HepG2 (cell line): ENCODE measurements around the gene ADGRL1. TPM values are rescaled to one million over a fixed set of nuclear protein-coding genes. Genes with fewer than 3 reads are reported as not detected.
A peak's percentile ranks its signal among the peaks of the same experiment; 100 is the strongest.

ENCODE experiments used
- ATAC-seq: fragments of 200-7000 bp; cut with Tn5 transposase; 3 replicates; pipeline ENCODE4 v1.9.1; 2020; ENCODE audit warnings: mild to moderate bottlenecking, moderate library complexity
- BruUV-seq: library from RNA; stranded (reverse); fragments of 400-500 nt; replicated peaks from 2 replicates; lab custom pipeline; 2021; lab: Mats Ljungman, UMichigan
- CTCF ChIA-PET: fragments of 300-600 bp; formaldehyde crosslinking; extraction: SDS; loops from one replicate; lab custom pipeline; 2021; ENCODE audit warnings: low total read pairs, inconsistent platforms, low intra/inter-chr PET ratio; lab: Yijun Ruan, JAX
- POLR2A ChIA-PET: fragments of 350-600 bp; sonication (Branson Sonifier 250); formaldehyde crosslinking; loops from one replicate; lab custom pipeline; 2020; ENCODE audit warnings: antibody characterized with exemption, inconsistent platforms; lab: Yijun Ruan, JAX
- DNase-seq: peaks from one replicate; pipeline ENCODE4 v3.0.0-alpha.2; 2015; ENCODE audit warnings: low spot score
- FAIRE-seq: peaks from 3 replicates; lab custom pipeline; 2011; peaks lifted over from hg19 to GRCh38; lab: Jason Lieb, UNC
- H2AFZ ChIP-seq: one replicate; pipeline ENCODE4 v1.6.1; 2011; ENCODE audit warnings: low read length, inconsistent platforms
- H3K27ac ChIP-seq: fragments of 300-600 bp; 3 replicates; pipeline ENCODE4 v1.8.0; 2011; ENCODE audit warnings: mixed run types, mild to moderate bottlenecking, mixed read lengths, low read length, inconsistent platforms; ENCODE audit not compliant: insufficient read depth; ENCODE audit errors: extremely low read length
- H3K27me3 ChIP-seq, 2 experiments: fragments of 200-600 bp in 1 of 2; 2 replicates in 1 of 2; 3 replicates in 1 of 2; pipeline versions ENCODE4 v1.6.0 to v1.8.0; 2011; ENCODE audit warnings: low read length in 2 of 2, mild to moderate bottlenecking in 2 of 2, moderate library complexity in 2 of 2, inconsistent platforms in 1 of 2; ENCODE audit not compliant: insufficient read depth in 2 of 2, control insufficient read depth in 1 of 2
- H3K36me3 ChIP-seq, 2 experiments: fragments of 200-600 bp in 1 of 2; replicated peaks in 1 of 2; 2 replicates in 1 of 2; 3 replicates in 1 of 2; pipeline versions ENCODE4 v1.5.1 to v1.8.0; 2011; ENCODE audit warnings: low read length in 2 of 2, inconsistent platforms in 1 of 2; ENCODE audit not compliant: insufficient read depth in 2 of 2, control insufficient read depth in 1 of 2
- H3K4me1 ChIP-seq: 2 replicates; pipeline ENCODE4 v1.5.1; 2012; ENCODE audit warnings: low read length, inconsistent platforms; ENCODE audit not compliant: insufficient read depth
- H3K4me2 ChIP-seq: 2 replicates; pipeline ENCODE4 v1.6.0; 2011; ENCODE audit warnings: low read depth, low read length, inconsistent platforms
- H3K4me3 ChIP-seq, 3 experiments: fragments of 200-600 bp in 1 of 3; sonication (generic), shearing (Covaris generic) in 1 of 3; replicated peaks in 1 of 3; 2 replicates each; pipeline ENCODE4 v1.5.1; 2011 to 2016; ENCODE audit warnings: low read length in 3 of 3, inconsistent platforms in 2 of 3, low read depth in 2 of 3, mild to moderate bottlenecking in 2 of 3, control low read depth in 1 of 3, mixed read lengths in 1 of 3; ENCODE audit not compliant: insufficient read depth in 1 of 3
- H3K79me2 ChIP-seq: one replicate; pipeline ENCODE4 v1.6.1; 2011; ENCODE audit warnings: low read length, inconsistent platforms; ENCODE audit not compliant: insufficient read depth
- H3K9ac ChIP-seq: 2 replicates; pipeline ENCODE4 v1.6.0; 2011; ENCODE audit warnings: mild to moderate bottlenecking, low read depth, low read length, inconsistent platforms; ENCODE audit not compliant: insufficient read depth
- H3K9me3 ChIP-seq: 2 replicates; pipeline ENCODE4 v1.5.1; 2012; ENCODE audit warnings: mild to moderate bottlenecking, low read length
- H4K20me1 ChIP-seq: 2 replicates; pipeline ENCODE4 v1.6.0; 2011; ENCODE audit warnings: inconsistent platforms, mild to moderate bottlenecking, low read length, moderate library complexity; ENCODE audit not compliant: insufficient read depth
- ATRX ChIP-seq: sonication (generic); formaldehyde crosslinking; IDR thresholded peaks from 2 replicates; pipeline ENCODE4 v1.4.0; 2020; ENCODE audit warnings: missing genetic modification reagents, borderline replicate concordance
- CBX2 ChIP-seq, 2 experiments: fragments of 200-600 bp in 1 of 2; sonication (generic); formaldehyde crosslinking in 1 of 2; IDR thresholded peaks; 2 replicates each; pipeline versions ENCODE4 v1.7.0 to v1.8.1; 2018 to 2022; ENCODE audit warnings: low read depth in 2 of 2, low read length in 1 of 2, mild to moderate bottlenecking in 1 of 2, missing genetic modification reagents in 1 of 2
- RFXANK ChIP-seq: IDR thresholded peaks from 2 replicates; pipeline ENCODE4 v1.6.1; 2016
- ZNF674 ChIP-seq: sonication (generic); formaldehyde crosslinking; IDR thresholded peaks from 2 replicates; pipeline ENCODE4 v1.5.0; 2020; ENCODE audit warnings: low read depth, mild to moderate bottlenecking, missing genetic modification reagents
- ZNF792 ChIP-seq: IDR thresholded peaks from 2 replicates; pipeline ENCODE4 v1.6.1; 2016
- WGBS: methylation state at CpG from one replicate; pipeline ENCODE4 v1.1.6; 2017; ENCODE audit warnings: low lambda C conversion rate; 5-methylcytosine and 5-hydroxymethylcytosine counted together
- in situ Hi-C: cut with HindIII; loops from 2 replicates; pipeline ENCODE4 v1.10.0; 2017; ENCODE audit warnings: low pct_unique_long_range_greater_than_20kb; ENCODE audit not compliant: extremely low pct_ligation_motif_present
- intact Hi-C: fragments of 100-400 bp; cut with micrococcal nuclease; formaldehyde crosslinking; loops from one replicate; pipeline ENCODE4 v1.10.0; 2022; ENCODE audit not compliant: unreplicated experiment
- polyA plus RNA-seq, 8 experiments: library from polyadenylated mRNA; depleted of rRNA in 3 of 8; stranded (reverse) in 7 of 8; unstranded in 1 of 8; fragments of >200 nt; fragmentation: Illumina TruSeq in 4 of 8; extraction: Trizol in 4 of 8; gene quantifications; 2 replicates each; pipeline versions ENCODE4 v1.2.1 to v1.2.3, GENCODE V29; 2011 to 2016; ENCODE audit warnings: low read depth in 4 of 8, missing spikeins in 1 of 8, mixed read lengths in 1 of 8; ENCODE audit not compliant: insufficient read depth in 1 of 8
- total RNA-seq, 5 experiments: library from RNA; depleted of rRNA; stranded (reverse); fragments of >200 nt; fragmentation: Illumina TruSeq; extraction: Trizol; gene quantifications; 2 replicates each; pipeline ENCODE4 v1.2.3, GENCODE V29; 2016; ENCODE audit warnings: low read depth in 1 of 5
- TF ChIP-seq, protein P1 (sequence below): sonication (generic); formaldehyde crosslinking; IDR thresholded peaks from 2 replicates; pipeline ENCODE4 v1.5.0; 2020; ENCODE audit warnings: mild to moderate bottlenecking, missing genetic modification reagents, borderline replicate concordance
- TF ChIP-seq, protein P2 (sequence below): sonication (generic); formaldehyde crosslinking; IDR thresholded peaks from 2 replicates; pipeline ENCODE4 v1.4.0; 2020; ENCODE audit warnings: missing genetic modification reagents, borderline replicate concordance

ADGRL1 gene
- total and polyA plus RNA-seq, 2 of the 13 experiments (the other 11 are each of a cell fraction or from before 2014, with no cell fraction given): 0.49 to 1.7 TPM

DNA sequence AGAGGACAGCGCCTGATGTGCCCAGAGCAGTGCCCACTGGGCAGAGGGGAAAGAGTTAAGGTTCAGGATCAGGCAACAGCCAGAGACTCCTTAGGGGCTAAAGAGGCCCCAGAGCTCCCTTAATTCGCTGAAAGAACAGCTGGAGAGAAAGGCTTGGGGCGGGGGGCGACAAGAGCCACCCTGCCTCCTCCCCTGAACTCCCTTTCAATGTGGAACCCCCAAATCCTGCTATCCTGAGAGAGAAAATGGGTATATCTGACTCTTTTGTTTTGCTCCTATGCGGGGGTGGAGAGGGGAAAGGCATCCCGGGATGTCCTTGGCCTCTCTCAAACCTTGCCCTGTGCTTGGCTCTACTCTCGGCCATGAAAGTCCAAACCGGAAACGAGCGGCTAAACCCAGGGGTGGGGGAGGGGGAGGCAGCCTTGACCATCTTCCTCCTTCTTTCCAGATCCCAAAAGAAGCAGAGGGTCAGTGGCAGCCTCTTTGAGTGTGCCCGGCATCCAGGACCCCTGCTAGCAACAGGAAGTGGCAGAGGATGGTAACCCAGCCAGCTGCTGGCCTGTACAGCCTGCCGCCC is 93.1 kb downstream of the ADGRL1 start (continued):
- TF ChIP-seq, protein P1, sequence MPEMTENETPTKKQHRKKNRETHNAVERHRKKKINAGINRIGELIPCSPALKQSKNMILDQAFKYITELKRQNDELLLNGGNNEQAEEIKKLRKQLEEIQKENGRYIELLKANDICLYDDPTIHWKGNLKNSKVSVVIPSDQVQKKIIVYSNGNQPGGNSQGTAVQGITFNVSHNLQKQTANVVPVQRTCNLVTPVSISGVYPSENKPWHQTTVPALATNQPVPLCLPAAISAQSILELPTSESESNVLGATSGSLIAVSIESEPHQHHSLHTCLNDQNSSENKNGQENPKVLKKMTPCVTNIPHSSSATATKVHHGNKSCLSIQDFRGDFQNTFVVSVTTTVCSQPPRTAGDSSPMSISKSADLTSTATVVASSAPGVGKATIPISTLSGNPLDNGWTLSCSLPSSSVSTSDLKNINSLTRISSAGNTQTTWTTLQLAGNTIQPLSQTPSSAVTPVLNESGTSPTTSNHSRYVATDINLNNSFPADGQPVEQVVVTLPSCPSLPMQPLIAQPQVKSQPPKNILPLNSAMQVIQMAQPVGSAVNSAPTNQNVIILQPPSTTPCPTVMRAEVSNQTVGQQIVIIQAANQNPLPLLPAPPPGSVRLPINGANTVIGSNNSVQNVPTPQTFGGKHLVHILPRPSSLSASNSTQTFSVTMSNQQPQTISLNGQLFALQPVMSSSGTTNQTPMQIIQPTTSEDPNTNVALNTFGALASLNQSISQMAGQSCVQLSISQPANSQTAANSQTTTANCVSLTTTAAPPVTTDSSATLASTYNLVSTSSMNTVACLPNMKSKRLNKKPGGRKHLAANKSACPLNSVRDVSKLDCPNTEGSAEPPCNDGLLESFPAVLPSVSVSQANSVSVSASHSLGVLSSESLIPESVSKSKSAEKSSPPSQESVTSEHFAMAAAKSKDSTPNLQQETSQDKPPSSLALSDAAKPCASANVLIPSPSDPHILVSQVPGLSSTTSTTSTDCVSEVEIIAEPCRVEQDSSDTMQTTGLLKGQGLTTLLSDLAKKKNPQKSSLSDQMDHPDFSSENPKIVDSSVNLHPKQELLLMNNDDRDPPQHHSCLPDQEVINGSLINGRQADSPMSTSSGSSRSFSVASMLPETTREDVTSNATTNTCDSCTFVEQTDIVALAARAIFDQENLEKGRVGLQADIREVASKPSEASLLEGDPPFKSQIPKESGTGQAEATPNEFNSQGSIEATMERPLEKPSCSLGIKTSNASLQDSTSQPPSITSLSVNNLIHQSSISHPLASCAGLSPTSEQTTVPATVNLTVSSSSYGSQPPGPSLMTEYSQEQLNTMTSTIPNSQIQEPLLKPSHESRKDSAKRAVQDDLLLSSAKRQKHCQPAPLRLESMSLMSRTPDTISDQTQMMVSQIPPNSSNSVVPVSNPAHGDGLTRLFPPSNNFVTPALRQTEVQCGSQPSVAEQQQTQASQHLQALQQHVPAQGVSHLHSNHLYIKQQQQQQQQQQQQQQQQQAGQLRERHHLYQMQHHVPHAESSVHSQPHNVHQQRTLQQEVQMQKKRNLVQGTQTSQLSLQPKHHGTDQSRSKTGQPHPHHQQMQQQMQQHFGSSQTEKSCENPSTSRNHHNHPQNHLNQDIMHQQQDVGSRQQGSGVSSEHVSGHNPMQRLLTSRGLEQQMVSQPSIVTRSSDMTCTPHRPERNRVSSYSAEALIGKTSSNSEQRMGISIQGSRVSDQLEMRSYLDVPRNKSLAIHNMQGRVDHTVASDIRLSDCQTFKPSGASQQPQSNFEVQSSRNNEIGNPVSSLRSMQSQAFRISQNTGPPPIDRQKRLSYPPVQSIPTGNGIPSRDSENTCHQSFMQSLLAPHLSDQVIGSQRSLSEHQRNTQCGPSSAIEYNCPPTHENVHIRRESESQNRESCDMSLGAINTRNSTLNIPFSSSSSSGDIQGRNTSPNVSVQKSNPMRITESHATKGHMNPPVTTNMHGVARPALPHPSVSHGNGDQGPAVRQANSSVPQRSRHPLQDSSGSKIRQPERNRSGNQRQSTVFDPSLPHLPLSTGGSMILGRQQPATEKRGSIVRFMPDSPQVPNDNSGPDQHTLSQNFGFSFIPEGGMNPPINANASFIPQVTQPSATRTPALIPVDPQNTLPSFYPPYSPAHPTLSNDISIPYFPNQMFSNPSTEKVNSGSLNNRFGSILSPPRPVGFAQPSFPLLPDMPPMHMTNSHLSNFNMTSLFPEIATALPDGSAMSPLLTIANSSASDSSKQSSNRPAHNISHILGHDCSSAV (CRISPR knock-in tag): no peak

DNA sequence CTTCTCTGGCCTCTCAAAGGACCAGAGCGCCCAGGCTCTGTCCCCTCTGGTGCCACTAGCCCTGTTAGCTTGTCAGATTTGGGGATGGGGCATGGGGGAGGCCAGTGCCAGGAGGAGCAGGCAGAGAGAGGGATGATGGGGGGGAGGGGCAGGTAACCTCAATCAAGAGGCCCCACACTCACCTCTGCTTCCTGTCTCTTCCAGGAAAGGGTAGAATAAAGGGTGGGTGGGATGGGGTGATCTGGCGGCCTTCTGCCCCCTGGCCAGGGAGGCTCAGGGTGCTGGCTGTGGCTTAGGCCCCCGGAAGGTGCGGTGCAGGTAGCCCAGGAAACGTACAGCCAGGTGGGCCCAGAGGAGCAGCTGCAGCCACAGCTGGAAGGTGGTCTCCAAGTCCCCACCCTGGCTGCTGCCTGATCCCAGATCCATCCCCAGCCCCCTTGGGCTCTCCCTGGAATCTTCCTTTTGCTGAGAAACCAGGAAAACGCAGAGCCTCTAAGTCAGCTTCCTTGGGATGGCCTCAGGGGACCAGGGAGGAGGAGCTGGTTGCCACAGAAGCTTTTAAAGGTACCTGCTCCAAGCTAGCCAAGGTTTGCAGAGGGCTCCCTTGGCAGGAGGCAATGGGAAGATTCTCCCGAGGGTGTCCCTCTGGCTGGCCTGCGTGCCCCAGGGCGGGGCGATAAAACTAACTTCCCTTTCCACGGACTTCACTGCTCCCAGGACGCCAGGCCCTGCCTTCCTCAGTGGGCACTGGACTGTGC is 93.7 kb downstream of the ADGRL1 start:
- Histone ChIP-seq H3K9ac (peak overlapping the region; percentile 53), H3K27ac (peak overlapping the region; percentile 76), H3K9me3 (no peaks in the 10 kb centered on the region), H3K79me2 (peaks cover 12% of the 10 kb centered on the region), H3K4me1 (peaks cover 60% of the 10 kb centered on the region), H3K36me3 (no peaks in the 10 kb centered on the region), H4K20me1 (no peaks in the 10 kb centered on the region), H3K4me3 (peak overlapping the region in 1 of 3 experiments; percentile 20; a peak in 1 of 6 replicates), H3K4me2 (peak overlapping the region; percentile 57; the same call in 1 of the 2 replicates), H3K27me3 (no peaks in the 10 kb centered on the region), H2AFZ (no peak overlapping the region)
- DNase-seq: no peak
- no peak for FAIRE-seq
- ChIA-PET CTCF (interaction anchor here (0.9 kb wide), 1 partner anchor 15 kb away, joined by 3 read pairs; no protein-coding TSS in a partner anchor), POLR2A (interaction anchor here (2.8 kb wide), 1 partner anchor 24 kb away, joined by 11 read pairs; the partner anchor contains the start of gene ASF1B)
- in situ Hi-C loops: no loop called here
- 82% methylated on average over 8 of the region's 12 CpGs for WGBS
- intact Hi-C loops: no loop called here
- no TSS peak for BruUV-seq
- no peak for ATAC-seq
- no peak for TF ChIP-seq ZNF674 (CRISPR knock-in tag)
- TF ChIP-seq RFXANK (CRISPR knock-in tag): no peak
- TF ChIP-seq ATRX (CRISPR knock-in tag): no peak
- TF ChIP-seq CBX2 (IDR thresholded peaks at IDR 0.05; ENCODE audit: low read depth, low read length): no peak
- TF ChIP-seq CBX2 (CRISPR knock-in tag; IDR thresholded peaks at IDR 0.05; ENCODE audit: low read depth): no peak
- TF ChIP-seq ZNF792 (CRISPR knock-in tag): no peak
- TF ChIP-seq, protein P2, sequence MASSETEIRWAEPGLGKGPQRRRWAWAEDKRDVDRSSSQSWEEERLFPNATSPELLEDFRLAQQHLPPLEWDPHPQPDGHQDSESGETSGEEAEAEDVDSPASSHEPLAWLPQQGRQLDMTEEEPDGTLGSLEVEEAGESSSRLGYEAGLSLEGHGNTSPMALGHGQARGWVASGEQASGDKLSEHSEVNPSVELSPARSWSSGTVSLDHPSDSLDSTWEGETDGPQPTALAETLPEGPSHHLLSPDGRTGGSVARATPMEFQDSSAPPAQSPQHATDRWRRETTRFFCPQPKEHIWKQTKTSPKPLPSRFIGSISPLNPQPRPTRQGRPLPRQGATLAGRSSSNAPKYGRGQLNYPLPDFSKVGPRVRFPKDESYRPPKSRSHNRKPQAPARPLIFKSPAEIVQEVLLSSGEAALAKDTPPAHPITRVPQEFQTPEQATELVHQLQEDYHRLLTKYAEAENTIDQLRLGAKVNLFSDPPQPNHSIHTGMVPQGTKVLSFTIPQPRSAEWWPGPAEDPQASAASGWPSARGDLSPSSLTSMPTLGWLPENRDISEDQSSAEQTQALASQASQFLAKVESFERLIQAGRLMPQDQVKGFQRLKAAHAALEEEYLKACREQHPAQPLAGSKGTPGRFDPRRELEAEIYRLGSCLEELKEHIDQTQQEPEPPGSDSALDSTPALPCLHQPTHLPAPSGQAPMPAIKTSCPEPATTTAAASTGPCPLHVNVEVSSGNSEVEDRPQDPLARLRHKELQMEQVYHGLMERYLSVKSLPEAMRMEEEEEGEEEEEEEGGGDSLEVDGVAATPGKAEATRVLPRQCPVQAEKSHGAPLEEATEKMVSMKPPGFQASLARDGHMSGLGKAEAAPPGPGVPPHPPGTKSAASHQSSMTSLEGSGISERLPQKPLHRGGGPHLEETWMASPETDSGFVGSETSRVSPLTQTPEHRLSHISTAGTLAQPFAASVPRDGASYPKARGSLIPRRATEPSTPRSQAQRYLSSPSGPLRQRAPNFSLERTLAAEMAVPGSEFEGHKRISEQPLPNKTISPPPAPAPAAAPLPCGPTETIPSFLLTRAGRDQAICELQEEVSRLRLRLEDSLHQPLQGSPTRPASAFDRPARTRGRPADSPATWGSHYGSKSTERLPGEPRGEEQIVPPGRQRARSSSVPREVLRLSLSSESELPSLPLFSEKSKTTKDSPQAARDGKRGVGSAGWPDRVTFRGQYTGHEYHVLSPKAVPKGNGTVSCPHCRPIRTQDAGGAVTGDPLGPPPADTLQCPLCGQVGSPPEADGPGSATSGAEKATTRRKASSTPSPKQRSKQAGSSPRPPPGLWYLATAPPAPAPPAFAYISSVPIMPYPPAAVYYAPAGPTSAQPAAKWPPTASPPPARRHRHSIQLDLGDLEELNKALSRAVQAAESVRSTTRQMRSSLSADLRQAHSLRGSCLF: no peak
